K562 (cell line): Measurements from ENCODE around the gene SLC16A5. TPM values are rescaled to one million over a fixed set of nuclear protein-coding genes. Genes with fewer than 3 reads are reported as not detected.
A peak's percentile ranks its signal among the peaks of the same experiment; 100 is the strongest.

Experiments used
- ATAC-seq: fragments of 200-7000 bp; cut with Tn5 transposase; 3 replicates; pipeline ENCODE4 v1.9.1; 2020; ENCODE audit warnings: moderate library complexity
- BruUV-seq: library from RNA; stranded (reverse); fragments of 400-500 nt; replicated peaks from 2 replicates; lab custom pipeline; 2021; lab: Mats Ljungman, UMichigan
- CTCF ChIA-PET: fragments of 300-600 bp; formaldehyde crosslinking; extraction: SDS; loops from one replicate; lab custom pipeline; 2021; ENCODE audit warnings: low intra/inter-chr PET ratio; lab: Yijun Ruan, JAX
- POLR2A ChIA-PET: fragments of 300-600, 350-650 bp; sonication (Branson Sonifier 250); formaldehyde crosslinking; extraction: SDS; loops from one replicate; lab custom pipeline; 2021; ENCODE audit warnings: antibody characterized with exemption, inconsistent platforms; lab: Yijun Ruan, JAX
- DNase-seq, 4 experiments: peaks; one replicate each; pipeline versions ENCODE4 v3.0.0 to v3.0.0-alpha.2; 2011 to 2018; ENCODE audit warnings: low spot score in 3 of 4, mixed read lengths in 3 of 4; ENCODE audit errors: extremely low read depth in 1 of 4
- FAIRE-seq: peaks from 2 replicates; lab custom pipeline; 2011; peaks lifted over from hg19 to GRCh38; lab: Jason Lieb, UNC
- H2AFZ ChIP-seq: 2 replicates; pipeline ENCODE4 v1.6.0; 2011; ENCODE audit warnings: low read depth, low read length, control low read depth, inconsistent platforms
- H3K27ac ChIP-seq: fragments of 200-600 bp; 3 replicates; pipeline ENCODE4 v1.8.0; 2011; ENCODE audit warnings: low read depth, mild to moderate bottlenecking, control low read depth, inconsistent platforms, low read length, moderate library complexity, mixed read lengths; ENCODE audit errors: extremely low read depth
- H3K27me3 ChIP-seq, 2 experiments: fragments of 300-600 bp in 1 of 2; 2 replicates in 1 of 2; 3 replicates in 1 of 2; pipeline versions ENCODE4 v1.6.0 to v1.8.0; 2011; ENCODE audit warnings: inconsistent platforms in 2 of 2, low read length in 2 of 2, mild to moderate bottlenecking in 1 of 2, mixed read lengths in 1 of 2, moderate library complexity in 1 of 2; ENCODE audit not compliant: control insufficient read depth in 2 of 2, insufficient read depth in 2 of 2
- H3K36me3 ChIP-seq: fragments of 300-600 bp; 3 replicates; pipeline ENCODE4 v1.8.0; 2011; ENCODE audit warnings: mild to moderate bottlenecking, low read length, inconsistent platforms; ENCODE audit not compliant: control insufficient read depth, insufficient read depth
- H3K4me1 ChIP-seq, 2 experiments: fragments of 200-600 bp in 1 of 2; replicated peaks in 1 of 2; 2 replicates in 1 of 2; 3 replicates in 1 of 2; pipeline versions ENCODE4 v1.5.1 to v1.8.0; 2011; ENCODE audit warnings: inconsistent platforms in 2 of 2, low read length in 2 of 2, mild to moderate bottlenecking in 1 of 2, mixed read lengths in 1 of 2, moderate library complexity in 1 of 2; ENCODE audit not compliant: control insufficient read depth in 2 of 2, insufficient read depth in 2 of 2
- H3K4me2 ChIP-seq: 2 replicates; pipeline ENCODE4 v1.6.1; 2011; ENCODE audit warnings: low read length, control low read depth, inconsistent platforms, mixed read lengths; ENCODE audit not compliant: insufficient read depth
- H3K4me3 ChIP-seq: fragments of 200-600 bp; sonication (generic), shearing (Covaris generic); 2 replicates; pipeline ENCODE4 v1.5.1; 2016; ENCODE audit warnings: control low read depth, inconsistent platforms
- H3K79me2 ChIP-seq: fragments of 200-600 bp; 3 replicates; pipeline ENCODE4 v1.8.0; 2011; ENCODE audit warnings: low read length, inconsistent platforms; ENCODE audit not compliant: control insufficient read depth, insufficient read depth
- H3K9ac ChIP-seq, 2 experiments: 2 replicates each; pipeline versions ENCODE4 v1.6.0 to v1.6.1; 2011; ENCODE audit warnings: low read depth in 2 of 2, low read length in 2 of 2, control low read depth in 1 of 2, inconsistent platforms in 1 of 2, mild to moderate bottlenecking in 1 of 2, mixed read lengths in 1 of 2; ENCODE audit not compliant: insufficient read depth in 1 of 2
- H3K9me1 ChIP-seq: one replicate; pipeline ENCODE4 v1.6.0; 2011; ENCODE audit warnings: inconsistent platforms, mild to moderate bottlenecking, low read length, moderate library complexity; ENCODE audit not compliant: control insufficient read depth, insufficient read depth
- H3K9me3 ChIP-seq: replicated peaks from 2 replicates; pipeline ENCODE4 v1.5.1; 2011; ENCODE audit warnings: low read depth, low read length, inconsistent platforms; ENCODE audit not compliant: control insufficient read depth, insufficient read depth
- H4K20me1 ChIP-seq: replicated peaks from 2 replicates; pipeline ENCODE4 v1.6.1; 2011; ENCODE audit warnings: low read length, inconsistent platforms, mixed read lengths; ENCODE audit not compliant: control insufficient read depth, insufficient read depth
- CBFB ChIP-seq: sonication (generic); formaldehyde crosslinking; IDR thresholded peaks from 2 replicates; pipeline ENCODE4 v1.4.0; 2020; ENCODE audit warnings: mild to moderate bottlenecking, missing genetic modification reagents
- CCNT2 ChIP-seq: IDR thresholded peaks from 2 replicates; pipeline ENCODE4 v1.6.1; 2011; ENCODE audit warnings: borderline replicate concordance, low read depth, mild to moderate bottlenecking, moderate library complexity, mixed read lengths, low read length; ENCODE audit not compliant: insufficient read length; ENCODE audit errors: extremely low read depth
- CHAMP1 ChIP-seq: fragments of 450-650 bp; IDR thresholded peaks from 2 replicates; pipeline ENCODE4 v1.6.1; 2016; ENCODE audit warnings: mild to moderate bottlenecking
- DMBX1 ChIP-seq: fragments of 250-450 bp; sonication (Bioruptor Pico); IDR thresholded peaks from 2 replicates; pipeline ENCODE4 v1.8.0; 2022; ENCODE audit warnings: inconsistent platforms, mild to moderate bottlenecking, moderate library complexity, borderline replicate concordance
- HMG20B ChIP-seq: fragments of 250-450 bp; sonication (Bioruptor Pico); IDR thresholded peaks from 2 replicates; pipeline ENCODE4 v1.5.0; 2021; ENCODE audit warnings: mild to moderate bottlenecking
- ILK ChIP-seq: fragments of 450-650 bp; IDR thresholded peaks from 2 replicates; pipeline ENCODE4 v1.6.1; 2016; ENCODE audit warnings: missing genetic modification characterization, low read depth, mild to moderate bottlenecking, missing compliant biosample characterization, moderate library complexity, borderline replicate concordance
- NR2F6 ChIP-seq: fragments of 450-650 bp; formaldehyde crosslinking; IDR thresholded peaks from 2 replicates; pipeline ENCODE4 v1.4.0; 2020; ENCODE audit warnings: mild to moderate bottlenecking
- SMAD3 ChIP-seq: fragments of 450-650 bp; formaldehyde crosslinking; conservative IDR thresholded peaks from 2 replicates; pipeline ENCODE4 v1.4.0; 2020; ENCODE audit warnings: mild to moderate bottlenecking
- TAF9B ChIP-seq: fragments of 450-650 bp; IDR thresholded peaks from 2 replicates; pipeline ENCODE4 v1.6.1; 2018; ENCODE audit warnings: mild to moderate bottlenecking; ENCODE audit not compliant: partially characterized antibody
- ZNF644 ChIP-seq: fragments of 200-800 bp; sonication (Bioruptor generic); IDR thresholded peaks from 2 replicates; pipeline ENCODE4 v1.6.1; 2016; ENCODE audit warnings: low read depth, missing genetic modification characterization, missing compliant biosample characterization
- WGBS: fragments of 100-300 bp; shearing (Covaris generic); methylation state at CpG from one replicate; pipeline ENCODE4 v1.1.6; 2016; ENCODE audit warnings: low coverage, mixed read lengths; ENCODE audit not compliant: insufficient coverage; ENCODE audit errors: missing lambda C conversion rate; 5-methylcytosine and 5-hydroxymethylcytosine counted together
- in situ Hi-C: fragments of 300-500 bp; cut with MboI; formaldehyde crosslinking; loops from 4 replicates; pipeline ENCODE4 v1.15.0; 2018; ENCODE audit warnings: inconsistent platforms, mixed read lengths
- intact Hi-C: fragments of 100-400 bp; cut with micrococcal nuclease; formaldehyde crosslinking; loops from 2 replicates; pipeline ENCODE4 v1.14.2; 2022
- polyA plus RNA-seq, 8 experiments: library from polyadenylated mRNA; depleted of rRNA in 4 of 8; stranded (reverse) in 5 of 8; unstranded in 3 of 8; fragments of >200 nt; fragmentation: Nextera tagmentation in 2 of 8; fragmentation: Illumina TruSeq in 1 of 8; extraction: Ambion mirVana in 2 of 8; extraction: Trizol in 1 of 8; gene quantifications; 2 replicates each; pipeline versions ENCODE4 v1.2.1 to v1.2.3, GENCODE V29; 2011 to 2014; ENCODE audit warnings: inconsistent platforms in 1 of 8, missing spikeins in 1 of 8
- total RNA-seq, 7 experiments: library from RNA; depleted of rRNA in 6 of 7; stranded (reverse); fragments of >200 nt in 6 of 7; fragmentation: Illumina TruSeq in 2 of 7; extraction: Trizol in 2 of 7; gene quantifications; 2 replicates each; pipeline versions ENCODE4 v1.2.1 to v1.2.3, GENCODE V29; 2011 to 2021; ENCODE audit warnings: low replicate concordance in 1 of 7
- TF ChIP-seq, protein P1 (sequence below): fragments of 200-800 bp; sonication (Bioruptor generic); IDR thresholded peaks from 2 replicates; pipeline ENCODE4 v1.6.1; 2017; ENCODE audit warnings: missing genetic modification characterization, missing compliant biosample characterization

Gene SLC16A5
- total and polyA plus RNA-seq, 9 of the 15 experiments (the other 6 are each of a cell fraction or from before 2014, with no cell fraction given), result 0.06 to 2.6 (median 0.91) TPM

GRCh38 chr17:75097865-75098264 lies 10.1 kb downstream of the SLC16A5 start:
- in situ Hi-C loops, result no loop called here
- H3K4me2 ChIP-seq, result no peak overlapping the region
- TF ChIP-seq TAF9B (no peak), CBFB (CRISPR knock-in tag) (no peak), HMG20B (no peak), ILK (tag) (no peak), DMBX1 (CRISPR knock-in tag) (no peak), SMAD3 (no peak), ZNF644 (no peak), CHAMP1 (no peak), CCNT2 (no peak), NR2F6 (no peak)
- TF ChIP-seq, protein P1, sequence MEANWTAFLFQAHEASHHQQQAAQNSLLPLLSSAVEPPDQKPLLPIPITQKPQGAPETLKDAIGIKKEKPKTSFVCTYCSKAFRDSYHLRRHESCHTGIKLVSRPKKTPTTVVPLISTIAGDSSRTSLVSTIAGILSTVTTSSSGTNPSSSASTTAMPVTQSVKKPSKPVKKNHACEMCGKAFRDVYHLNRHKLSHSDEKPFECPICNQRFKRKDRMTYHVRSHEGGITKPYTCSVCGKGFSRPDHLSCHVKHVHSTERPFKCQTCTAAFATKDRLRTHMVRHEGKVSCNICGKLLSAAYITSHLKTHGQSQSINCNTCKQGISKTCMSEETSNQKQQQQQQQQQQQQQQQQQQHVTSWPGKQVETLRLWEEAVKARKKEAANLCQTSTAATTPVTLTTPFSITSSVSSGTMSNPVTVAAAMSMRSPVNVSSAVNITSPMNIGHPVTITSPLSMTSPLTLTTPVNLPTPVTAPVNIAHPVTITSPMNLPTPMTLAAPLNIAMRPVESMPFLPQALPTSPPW (CRISPR knock-in tag), result no peak
- TF ChIP-seq, all 486 proteins: peak for 0
- H2AFZ ChIP-seq, result no peak overlapping the region
- no TSS peak for BruUV-seq
- ChIA-PET POLR2A (interaction anchor here (0.7 to 0.9 kb wide), 2 partner anchors 12 to 52 kb away, joined by 3 read pairs; partner anchors contain the start of gene ARMC7), CTCF (no interaction called here)
- no peak overlapping the region for H3K4me3 ChIP-seq
- no peaks in the 10 kb centered on the region for H3K36me3 ChIP-seq
- H3K9ac ChIP-seq, result peak overlapping the region; percentile 14 to 60; a peak in 1 of 4 replicates
- no peak for DNase-seq
- H3K4me1 ChIP-seq, result peaks cover 23 to 54% of the 10 kb centered on the region in 2 experiments; a peak in 4 of 5 replicates
- ATAC-seq, result no peak
- H3K79me2 ChIP-seq, result no peaks in the 10 kb centered on the region
- intact Hi-C loops, result no loop called here
- H3K27ac ChIP-seq, result no peak overlapping the region
- WGBS, result 95% methylated on average over 7 of the region's 7 CpGs
- no peaks in the 10 kb centered on the region for H3K9me3 ChIP-seq
- no peaks in the 10 kb centered on the region for H3K27me3 ChIP-seq
- no peaks in the 10 kb centered on the region for H3K9me1 ChIP-seq
- H4K20me1 ChIP-seq, result no peaks in the 10 kb centered on the region
- FAIRE-seq, result no peak
